GM19328 (cell line): ENCODE results near the gene TBC1D13.
"Not testable (repeated sequence)": the region's sequence is repeated elsewhere in the genome, so short reads cannot be mapped to it uniquely, and the experiment has no call there.

Source experiments
- ATAC-seq: cut with Tn5 transposase; IDR thresholded peaks from one replicate; pipeline ENCODE4 v1.9.1; 2021; ENCODE audit warnings: mild to moderate bottlenecking, moderate library complexity; ENCODE audit not compliant: unreplicated experiment

TBC1D13 gene, protein sequence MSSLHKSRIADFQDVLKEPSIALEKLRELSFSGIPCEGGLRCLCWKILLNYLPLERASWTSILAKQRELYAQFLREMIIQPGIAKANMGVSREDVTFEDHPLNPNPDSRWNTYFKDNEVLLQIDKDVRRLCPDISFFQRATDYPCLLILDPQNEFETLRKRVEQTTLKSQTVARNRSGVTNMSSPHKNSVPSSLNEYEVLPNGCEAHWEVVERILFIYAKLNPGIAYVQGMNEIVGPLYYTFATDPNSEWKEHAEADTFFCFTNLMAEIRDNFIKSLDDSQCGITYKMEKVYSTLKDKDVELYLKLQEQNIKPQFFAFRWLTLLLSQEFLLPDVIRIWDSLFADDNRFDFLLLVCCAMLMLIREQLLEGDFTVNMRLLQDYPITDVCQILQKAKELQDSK

DNA sequence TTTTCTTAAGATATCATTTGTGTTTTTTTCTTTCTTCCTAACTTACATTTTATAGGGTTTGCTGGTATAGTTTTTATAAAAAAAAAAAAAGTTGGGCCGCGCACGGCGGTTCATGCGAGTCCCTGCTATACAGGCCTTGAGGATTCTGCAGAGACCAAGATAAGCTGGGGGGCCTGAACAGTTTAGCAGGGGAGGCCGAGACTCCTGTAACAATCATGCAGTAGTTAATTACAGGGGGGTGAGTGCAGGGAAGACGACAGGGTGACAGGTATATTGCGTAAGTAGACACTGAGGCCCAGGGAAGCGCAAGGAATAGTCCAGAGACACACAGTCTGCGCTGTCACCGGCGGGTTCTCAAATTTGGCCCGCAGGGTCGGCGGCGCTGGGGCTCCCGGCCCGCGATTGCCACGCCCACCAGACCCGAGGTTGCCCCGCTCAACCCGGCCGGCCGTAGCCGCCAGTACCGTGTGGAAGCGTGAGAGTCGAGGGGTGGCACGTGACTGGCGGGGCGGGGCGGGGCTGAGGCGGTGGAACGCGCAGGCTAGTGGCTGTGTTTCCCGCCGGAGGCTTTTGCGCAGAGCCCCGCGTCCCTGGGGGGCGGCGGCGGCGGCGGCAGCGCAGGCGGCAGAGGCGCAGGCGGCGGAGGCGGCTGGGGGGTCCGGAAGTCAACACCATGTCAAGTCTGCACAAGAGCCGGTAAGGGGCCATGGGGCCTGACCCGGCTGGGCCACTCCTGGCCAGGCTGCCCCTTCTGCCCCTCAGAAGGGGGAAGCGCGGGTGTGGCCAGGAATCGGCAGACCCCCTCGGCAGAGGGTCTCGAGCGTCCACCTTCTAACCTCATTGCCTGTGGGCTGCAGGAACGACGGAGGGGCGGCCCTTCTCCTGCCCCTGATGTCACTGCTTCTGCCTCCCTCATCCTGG is at the start of gene TBC1D13:
Gene TBC1D13, plus strand, starts transcription at position 573 of the 921 bp plus-strand sequence. Its CDS starts 101 bp downstream, at position 674.
- ATAC-seq: peak; percentile 86

DNA sequence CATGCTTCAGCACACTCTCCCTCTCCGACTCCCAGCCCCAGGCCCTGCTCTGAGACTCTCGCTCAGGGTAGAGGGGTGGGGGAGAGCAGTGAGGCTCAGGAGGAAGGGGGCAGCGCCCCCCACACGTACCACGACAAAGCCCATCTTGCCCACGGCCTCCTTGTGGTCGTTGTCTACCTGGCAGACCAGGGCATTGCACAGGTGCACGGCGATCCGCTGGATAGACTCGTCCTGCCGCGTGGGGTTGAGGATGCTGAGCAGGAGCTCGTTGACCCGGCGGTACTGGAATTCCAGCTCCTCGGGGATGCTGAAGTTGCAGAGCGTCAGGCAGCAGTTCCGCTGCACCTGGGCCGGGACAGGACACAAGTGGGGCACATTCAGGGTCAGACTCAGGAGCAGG is 44.7 kb upstream of the TBC1D13 start:
- ATAC-seq: no peak

DNA sequence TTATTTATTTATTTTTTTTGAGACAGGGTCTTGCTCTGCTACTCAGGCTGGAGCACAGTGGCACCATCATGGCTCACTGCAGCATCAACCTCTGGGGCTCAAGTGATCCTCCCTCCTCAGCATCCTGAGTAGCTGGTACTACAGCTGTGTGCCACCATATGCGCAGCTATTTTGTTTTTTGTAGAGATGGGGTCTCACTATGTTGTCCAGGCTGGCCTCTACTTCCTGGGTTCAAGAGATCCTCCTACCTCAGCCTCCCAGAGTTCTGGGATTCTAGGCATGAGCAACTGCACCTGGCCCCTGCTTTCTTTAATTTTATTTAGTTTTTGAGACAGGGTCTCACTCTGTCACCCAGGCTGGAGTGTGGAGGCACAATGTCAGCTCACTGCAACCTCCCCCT is 43.6 kb upstream of the TBC1D13 start:
- ATAC-seq: no peak

DNA sequence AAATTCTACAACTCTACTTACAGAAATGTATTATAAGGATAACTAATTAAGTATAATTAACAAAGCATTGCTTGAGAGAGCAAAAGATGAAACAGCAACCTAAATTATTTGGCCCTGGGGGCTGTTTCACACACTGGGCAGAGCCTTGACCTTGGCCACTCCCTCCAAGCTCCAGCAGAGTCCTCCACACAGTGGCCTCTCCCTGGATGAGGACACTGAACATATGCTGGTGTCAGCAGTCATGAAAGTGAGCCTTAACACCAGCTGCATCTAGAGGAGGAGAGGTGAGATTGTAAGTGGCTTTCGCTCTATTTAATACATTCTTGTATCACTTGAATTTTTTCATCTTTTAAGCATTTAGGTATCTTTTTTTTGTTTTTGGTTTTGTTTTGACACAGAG is 39.8 kb upstream of the TBC1D13 start:
- no peak for ATAC-seq

DNA sequence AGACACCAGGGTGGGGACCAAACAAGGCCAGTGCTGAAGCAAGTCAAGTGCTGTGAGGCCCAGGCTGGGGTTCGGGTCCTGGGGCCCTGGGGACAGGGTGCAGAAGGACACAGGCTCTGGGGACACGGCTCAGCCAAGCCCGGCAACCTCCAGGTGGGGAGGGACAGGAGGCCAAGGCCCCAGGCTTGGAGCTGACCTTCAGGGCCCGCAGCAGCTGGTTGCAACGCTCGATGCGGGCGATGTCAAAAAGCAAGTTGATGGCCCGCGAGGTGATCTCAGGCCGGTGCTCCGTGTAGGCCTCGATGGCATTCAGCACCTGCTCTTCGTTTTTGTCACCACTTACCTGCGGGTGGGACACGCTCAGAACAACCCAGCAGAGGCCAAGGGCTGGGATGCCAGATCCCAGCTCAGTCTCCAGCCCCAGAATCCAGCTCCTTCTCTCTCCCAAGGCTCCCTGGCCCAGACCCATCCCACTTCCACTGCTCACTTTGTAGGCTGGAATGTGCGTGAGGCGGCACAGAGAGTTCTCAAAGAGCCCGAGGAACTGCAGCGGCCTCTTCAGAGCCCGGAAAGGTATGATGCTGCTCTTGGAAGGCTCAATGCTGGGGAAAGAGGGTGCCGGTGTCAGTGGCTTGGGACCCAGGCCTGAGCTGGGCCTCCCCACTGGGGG is 36.0 kb upstream of the TBC1D13 start:
- no peak for ATAC-seq

DNA sequence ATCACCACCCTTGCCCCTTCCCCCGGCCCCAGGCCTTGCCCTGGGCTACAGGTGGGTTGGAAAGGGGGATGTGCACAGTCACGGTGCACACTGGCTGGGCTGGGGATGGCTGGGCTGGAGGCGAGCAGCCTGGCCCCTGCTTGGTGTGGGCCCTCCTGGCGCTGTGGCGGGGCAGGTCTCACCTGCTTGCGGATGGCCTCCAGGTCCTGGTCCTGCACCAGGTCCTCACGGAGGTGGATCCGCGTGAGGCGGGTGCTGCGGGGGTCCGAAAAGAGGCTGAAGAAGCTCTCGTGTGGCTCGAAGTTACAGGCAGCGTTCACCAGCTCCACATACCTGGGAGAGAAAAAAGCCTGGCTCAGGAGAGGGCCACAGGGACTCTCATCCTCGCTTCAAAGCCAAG is 33.4 kb upstream of the TBC1D13 start:
- no peak for ATAC-seq

DNA sequence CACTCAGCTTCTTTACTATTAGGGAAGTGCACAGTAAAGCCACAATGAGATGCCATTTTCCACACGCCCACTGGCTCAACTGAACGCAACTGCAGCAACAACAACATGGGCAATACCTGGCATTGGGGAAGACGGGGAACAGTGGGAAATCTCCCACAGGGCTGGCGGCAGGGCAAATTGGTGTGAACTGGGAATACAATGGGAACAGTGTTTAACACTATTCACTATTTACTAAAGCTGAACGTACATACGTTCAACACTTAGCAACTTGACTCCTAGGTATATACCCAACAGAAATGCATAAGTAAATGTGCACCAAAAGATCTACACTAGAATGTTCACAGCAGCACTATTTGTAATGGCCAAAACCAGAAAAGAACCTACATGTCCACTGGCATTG is 29.5 kb upstream of the TBC1D13 start:
- ATAC-seq: no peak

DNA sequence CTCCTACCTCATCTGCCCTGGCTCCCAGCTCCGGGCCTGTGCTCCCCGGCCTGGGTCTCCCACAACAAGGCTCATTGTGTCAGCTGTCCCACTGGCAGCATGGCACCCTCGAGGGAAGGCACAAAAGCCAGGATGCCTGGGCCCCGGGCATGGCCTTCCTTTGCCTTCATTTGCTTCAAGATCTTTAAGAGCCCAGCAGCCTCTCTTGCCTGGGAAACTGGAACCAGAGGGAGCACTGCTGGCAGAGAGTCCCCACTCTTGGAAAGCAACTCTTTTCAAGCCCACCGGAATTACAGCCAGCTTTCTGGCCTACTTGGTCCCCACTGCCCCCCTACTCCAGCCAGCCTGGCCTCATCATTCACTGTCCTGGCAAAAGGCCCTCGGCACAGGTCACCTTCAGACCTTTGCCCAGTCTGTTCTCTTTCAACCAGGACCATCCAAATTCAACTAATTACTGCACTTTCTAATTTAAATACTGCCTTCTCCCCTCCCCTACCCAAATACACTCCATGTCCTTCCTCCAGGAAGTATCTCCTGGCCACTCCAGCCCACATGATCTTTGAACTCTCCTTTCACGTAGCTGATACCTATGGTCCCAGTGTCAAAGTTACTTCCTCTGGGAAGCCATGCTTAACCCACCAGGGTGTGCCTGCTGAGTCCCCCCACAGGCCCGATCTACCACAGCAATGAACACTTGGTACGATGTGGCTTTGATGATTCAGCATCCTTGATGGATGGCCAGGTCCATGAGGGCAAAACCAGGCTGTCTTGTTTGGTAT is 24.2 kb upstream of the TBC1D13 start:
- ATAC-seq: no peak

DNA sequence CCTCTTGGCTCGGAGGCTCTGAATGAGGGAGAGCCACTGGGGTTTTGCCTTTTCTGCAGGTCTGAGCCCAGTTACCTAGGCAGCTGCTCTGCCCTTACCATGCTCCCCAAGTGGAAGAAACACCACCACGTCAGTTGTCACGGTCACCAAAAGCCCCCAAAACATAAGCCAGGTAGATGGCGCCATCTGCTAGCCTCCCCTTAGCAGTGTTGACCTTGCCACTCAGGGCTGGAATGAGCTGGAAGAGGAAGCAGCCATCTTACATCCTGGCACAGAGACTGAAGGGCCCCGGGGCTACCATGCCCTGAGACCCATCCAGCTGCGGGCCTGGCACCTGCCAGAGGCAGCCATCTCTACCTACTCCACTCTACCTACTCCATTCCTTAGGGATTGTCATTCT is 22.7 kb upstream of the TBC1D13 start:
- ATAC-seq: no peak

DNA sequence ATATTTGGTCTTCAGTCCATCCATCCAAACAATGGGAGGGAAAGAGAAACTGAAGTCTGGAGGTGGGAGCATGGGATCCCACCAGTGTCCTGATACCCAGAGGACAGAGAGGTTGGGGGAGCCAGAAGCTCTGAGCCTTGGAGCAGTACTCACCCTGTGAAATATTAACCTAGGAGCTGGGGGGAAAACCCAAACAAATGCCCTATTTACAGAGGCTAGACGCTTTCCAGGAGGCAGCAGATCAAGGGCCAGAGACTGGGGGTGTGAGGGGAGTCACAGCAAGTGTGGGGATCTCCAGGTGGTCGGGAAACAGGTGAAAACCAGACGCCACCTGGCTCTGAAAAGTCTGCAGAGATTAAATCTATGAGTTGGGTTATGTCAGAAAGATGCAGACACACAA is 21.6 kb upstream of the TBC1D13 start:
- no peak for ATAC-seq

DNA sequence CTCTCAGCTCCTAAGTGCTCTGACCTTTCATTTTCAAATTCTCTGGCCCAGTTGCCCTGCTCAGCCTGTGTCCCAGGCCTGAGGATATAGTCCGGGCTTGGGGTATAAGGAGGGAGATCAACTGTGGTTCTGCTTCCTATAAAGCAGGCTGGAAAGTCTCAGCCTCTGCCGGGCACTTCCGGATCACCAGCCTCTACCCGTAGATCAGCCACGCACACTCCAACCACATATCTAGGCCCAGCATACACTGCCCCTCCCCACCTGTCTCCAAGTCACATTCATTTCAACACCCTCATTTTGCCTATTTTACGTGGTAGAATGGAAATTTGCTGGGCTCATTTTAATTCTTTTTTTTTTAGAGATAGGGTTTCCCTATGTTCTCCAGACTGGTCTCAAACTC is 18.4 kb upstream of the TBC1D13 start:
- ATAC-seq: no peak

DNA sequence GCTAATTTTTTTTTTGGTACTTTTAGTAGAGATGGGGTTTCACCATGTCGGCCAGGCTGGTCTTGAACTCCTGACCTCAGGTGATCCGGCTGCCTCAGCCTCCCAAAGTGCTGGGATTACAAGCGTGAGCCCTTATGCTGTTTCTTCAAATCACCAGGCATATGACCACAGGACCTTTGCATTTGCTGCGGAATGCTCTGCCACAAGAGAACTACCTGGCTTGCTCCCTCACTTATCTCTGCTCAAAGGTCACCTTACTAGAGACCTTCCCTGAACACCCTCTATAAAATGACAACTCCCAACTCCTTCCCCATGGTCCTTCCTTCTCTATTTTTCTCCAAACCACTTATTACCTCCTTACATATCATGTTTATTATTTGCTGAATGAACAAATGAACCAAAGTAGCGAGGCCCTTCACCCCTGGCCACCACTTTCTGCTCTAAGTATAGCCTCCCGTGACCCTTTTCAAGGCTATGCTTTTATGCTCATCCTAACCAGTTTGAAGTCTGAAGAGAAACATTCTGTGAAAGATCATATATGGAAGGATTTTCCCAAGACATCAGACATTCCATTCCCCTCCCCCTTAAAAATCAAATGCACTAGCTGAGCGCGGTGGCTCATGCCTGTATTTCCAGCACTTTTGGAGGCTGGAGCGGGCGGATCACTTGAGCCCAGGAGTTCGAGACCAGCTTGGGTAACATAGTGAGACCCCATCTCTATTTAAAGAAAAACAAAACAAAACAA is 16.6 kb upstream of the TBC1D13 start:
- ATAC-seq: no peak

DNA sequence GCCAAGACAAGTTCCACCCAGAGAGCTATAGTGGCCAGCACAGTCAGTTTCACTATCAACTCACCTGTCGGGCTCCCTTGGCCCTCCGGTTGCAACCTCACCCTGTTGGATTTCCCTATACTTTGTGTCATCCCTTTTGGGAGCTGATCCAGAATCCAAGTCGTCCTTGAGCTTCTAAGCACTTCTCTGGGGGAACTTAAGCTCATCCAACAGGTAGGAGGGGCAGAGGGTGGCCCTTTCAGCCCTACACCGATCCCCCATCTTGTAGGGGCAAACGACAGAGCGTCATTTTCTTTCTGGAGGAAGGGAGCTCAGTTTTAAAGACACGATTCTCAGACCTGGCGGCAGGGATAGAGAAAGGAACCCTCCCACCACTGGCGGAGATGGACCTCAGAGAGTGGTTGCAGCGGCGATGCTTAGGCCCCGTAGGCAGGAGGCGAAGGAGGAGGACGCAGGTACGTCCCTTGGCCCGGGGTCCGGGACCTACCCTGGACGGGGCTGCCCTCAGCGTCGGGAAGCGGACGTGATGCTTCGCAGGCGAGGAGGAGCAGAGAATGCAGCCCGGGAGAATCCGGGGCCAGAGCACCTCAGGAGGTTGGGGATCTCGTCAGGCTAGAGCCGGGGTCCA is 15.8 kb upstream of the TBC1D13 start:
- peak; percentile 30 for ATAC-seq

DNA sequence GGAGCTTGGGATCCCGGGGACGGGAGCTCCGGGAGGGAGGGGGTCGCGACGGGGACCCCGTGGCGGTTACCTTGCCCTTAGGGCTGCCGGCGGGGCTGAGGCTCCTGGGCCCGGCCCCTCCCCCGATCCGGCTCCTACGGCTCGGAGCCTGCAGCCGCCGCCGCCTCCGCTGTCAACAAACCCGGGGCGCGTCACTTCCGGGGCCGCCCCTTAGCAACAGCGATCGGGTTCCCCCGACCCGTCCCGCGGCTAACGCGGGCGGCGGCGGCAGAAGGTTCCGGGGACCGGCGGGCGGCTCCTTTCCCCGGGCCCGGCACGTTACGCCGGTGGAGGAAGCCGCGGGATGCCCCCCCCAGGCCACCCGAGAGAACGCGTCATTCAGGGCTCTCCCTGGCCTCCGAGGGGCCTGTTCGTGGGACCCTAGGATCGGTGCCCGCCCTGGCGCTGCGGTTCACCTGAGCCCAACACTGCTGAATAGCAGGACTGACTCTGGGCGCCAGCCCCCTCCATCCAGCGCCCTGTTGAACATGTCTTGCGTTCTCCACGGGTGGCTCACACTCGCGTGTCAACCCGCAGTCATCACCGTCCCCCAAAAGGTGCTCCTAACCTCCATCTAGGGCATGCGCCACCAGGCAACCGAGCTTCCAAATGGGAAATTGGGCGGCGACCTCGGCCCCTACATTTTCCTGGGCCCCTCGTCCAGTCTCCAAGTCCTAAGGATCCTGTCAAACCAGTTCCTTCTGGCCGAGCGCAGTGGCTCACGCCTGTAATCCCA is 15.1 kb upstream of the TBC1D13 start, which contains the start of gene ZER1:
Gene ZER1, minus strand, starts transcription at position 183 of the 775 bp plus-strand sequence. CDS start 16,362 bp downstream, outside the sequence.
- ATAC-seq: peak; percentile 91

DNA sequence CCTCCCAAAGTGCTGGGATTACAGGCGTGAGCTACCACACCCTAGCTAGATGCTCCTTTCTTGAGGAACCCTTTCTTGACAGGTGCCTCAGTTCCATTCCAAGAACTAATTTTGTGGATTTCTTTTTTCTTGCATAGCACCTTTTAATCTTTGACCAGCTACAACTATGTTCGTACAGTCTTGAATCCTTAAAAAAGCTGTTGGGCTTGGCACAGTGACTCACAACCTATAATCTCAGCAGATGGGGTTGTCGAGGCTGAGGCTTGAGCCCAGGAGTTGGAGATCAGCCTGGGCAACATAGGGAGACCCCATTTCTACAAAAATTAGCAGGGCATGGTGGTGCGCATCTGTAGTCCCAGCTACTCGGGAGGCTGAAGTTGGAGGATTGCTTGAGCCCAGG is 14.0 kb upstream of the TBC1D13 start:
- no peak for ATAC-seq

DNA sequence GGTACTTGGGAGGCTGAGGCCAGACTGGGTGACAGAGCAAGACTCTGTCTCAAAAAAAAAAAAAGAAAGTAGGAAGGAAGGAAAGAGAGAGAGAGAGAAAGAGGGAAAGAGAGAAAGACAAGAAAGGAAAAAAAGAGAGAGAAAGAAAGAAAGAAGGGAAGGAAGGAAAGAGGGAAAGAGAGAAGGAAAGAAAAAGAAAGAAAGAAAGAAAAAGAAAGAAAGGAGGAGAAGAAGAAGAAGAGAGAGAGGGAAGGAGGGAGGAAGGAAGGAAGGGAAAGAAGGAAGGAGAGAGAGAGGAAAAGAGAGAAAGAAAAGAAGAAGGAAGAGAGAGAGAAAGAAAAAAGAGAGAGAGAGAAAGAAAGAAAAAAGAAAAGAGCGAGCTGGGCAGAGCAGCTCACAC is 12.2 kb upstream of the TBC1D13 start:
- no peak for ATAC-seq

DNA sequence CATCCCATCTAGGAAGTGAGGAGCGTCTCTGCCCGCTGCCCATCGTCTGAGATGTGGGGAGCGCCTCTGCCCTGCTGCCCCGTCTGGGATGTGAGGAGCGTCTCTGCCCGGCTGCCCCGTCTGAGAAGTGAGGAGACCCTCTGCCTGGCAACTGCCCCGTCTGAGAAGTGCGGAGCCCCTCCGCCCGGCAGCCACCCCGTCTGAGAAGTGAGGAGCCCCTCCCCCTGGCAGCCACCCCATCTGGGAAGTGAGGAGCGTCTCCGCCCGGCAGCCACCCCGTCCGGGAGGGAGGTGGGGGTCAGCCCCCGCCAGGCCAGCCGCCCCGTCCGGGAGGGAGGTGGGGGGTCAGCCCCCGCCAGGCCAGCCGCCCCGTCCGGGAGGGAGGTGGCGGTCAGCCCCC is 7.0 kb upstream of the TBC1D13 start:
- ATAC-seq: not testable (repeated sequence)
